Activated T-helper 1 cell treated with anti-CD3 and anti-CD28 coated beads, Interleukin-2, amount 50 U/mL, for 16 hours (primary cell): ENCODE data around the gene KRTAP10-4.
"Not testable (repeated sequence)": the region's sequence is repeated elsewhere in the genome, so short reads cannot be mapped to it uniquely, and the experiment has no call there.

Source experiments
- DNase-seq, 2 donors: peaks; one replicate each; pipeline ENCODE4 v3.0.0-alpha.2; 2020; ENCODE audit warnings: low read depth in 1 of 2, low spot score in 1 of 2

KRTAP10-4 gene

GRCh38 chr21:44534688-44535087 lies 38.8 kb upstream of the KRTAP10-4 start:
- no peak for DNase-seq

GRCh38 chr21:44535963-44536362 lies 37.6 kb upstream of the KRTAP10-4 start:
- no peak for DNase-seq

- no peak for DNase-seq
These were observed 35.3 kb upstream of the KRTAP10-4 start for GRCh38 chr21:44537930-44538911.

- DNase-seq: no peak
These were observed 34.5 kb upstream of the KRTAP10-4 start for GRCh38 chr21:44539046-44539445.

- no peak for DNase-seq
These were observed 33.4 kb upstream of the KRTAP10-4 start, which contains the start of gene KRTAP10-1 for GRCh38 chr21:44539991-44540666. TSS of gene KRTAP10-1 (minus strand) at chr21:44540195. CDS start at chr21:44540150, 45 bp downstream.

GRCh38 chr21:44540741-44541288 lies 32.7 kb upstream of the KRTAP10-4 start:
- no peak for DNase-seq

- no peak for DNase-seq
These were observed 30.8 kb upstream of the KRTAP10-4 start for GRCh38 chr21:44542716-44543115.

- DNase-seq: no peak
These were observed 29.0 kb upstream of the KRTAP10-4 start for GRCh38 chr21:44544566-44544965.

- DNase-seq: no peak
These were observed 25.7 kb upstream of the KRTAP10-4 start for GRCh38 chr21:44547656-44548331.

- DNase-seq: no peak
These were observed 25.1 kb upstream of the KRTAP10-4 start for GRCh38 chr21:44548381-44548780.

GRCh38 chr21:44548922-44549321 lies 24.6 kb upstream of the KRTAP10-4 start:
- DNase-seq: no peak

- DNase-seq: no peak
These were observed 23.9 kb upstream of the KRTAP10-4 start for GRCh38 chr21:44549525-44550211.

- not testable (repeated sequence) for DNase-seq
These were observed 23.2 kb upstream of the KRTAP10-4 start for GRCh38 chr21:44550285-44550684.

- DNase-seq: no peak
These were observed 22.7 kb upstream of the KRTAP10-4 start for GRCh38 chr21:44550807-44551206.

- no peak for DNase-seq
These were observed 22.1 kb upstream of the KRTAP10-4 start, which contains the start of gene KRTAP10-2 for GRCh38 chr21:44551340-44551961. TSS of gene KRTAP10-2 (minus strand) at chr21:44551505. CDS start at chr21:44551458, 47 bp downstream.

GRCh38 chr21:44552136-44552535 lies 21.4 kb upstream of the KRTAP10-4 start:
- no peak for DNase-seq

GRCh38 chr21:44552681-44553080 lies 20.8 kb upstream of the KRTAP10-4 start:
- DNase-seq: no peak

GRCh38 chr21:44555200-44555875 lies 18.2 kb upstream of the KRTAP10-4 start:
- DNase-seq: no peak

GRCh38 chr21:44556879-44557278 lies 16.6 kb upstream of the KRTAP10-4 start:
- no peak for DNase-seq
